ENCODE data around the gene KCNA2.

GRCh38 chr1:110630839-110631663, 24.9 kb upstream of the KCNA2 start:
- TF ChIP-seq, protein P1, sequence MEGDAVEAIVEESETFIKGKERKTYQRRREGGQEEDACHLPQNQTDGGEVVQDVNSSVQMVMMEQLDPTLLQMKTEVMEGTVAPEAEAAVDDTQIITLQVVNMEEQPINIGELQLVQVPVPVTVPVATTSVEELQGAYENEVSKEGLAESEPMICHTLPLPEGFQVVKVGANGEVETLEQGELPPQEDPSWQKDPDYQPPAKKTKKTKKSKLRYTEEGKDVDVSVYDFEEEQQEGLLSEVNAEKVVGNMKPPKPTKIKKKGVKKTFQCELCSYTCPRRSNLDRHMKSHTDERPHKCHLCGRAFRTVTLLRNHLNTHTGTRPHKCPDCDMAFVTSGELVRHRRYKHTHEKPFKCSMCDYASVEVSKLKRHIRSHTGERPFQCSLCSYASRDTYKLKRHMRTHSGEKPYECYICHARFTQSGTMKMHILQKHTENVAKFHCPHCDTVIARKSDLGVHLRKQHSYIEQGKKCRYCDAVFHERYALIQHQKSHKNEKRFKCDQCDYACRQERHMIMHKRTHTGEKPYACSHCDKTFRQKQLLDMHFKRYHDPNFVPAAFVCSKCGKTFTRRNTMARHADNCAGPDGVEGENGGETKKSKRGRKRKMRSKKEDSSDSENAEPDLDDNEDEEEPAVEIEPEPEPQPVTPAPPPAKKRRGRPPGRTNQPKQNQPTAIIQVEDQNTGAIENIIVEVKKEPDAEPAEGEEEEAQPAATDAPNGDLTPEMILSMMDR (IDR thresholded peaks at IDR 0.05 in 4 of 5, conservative IDR thresholded peaks at IDR 0.05 in 1 of 5): peak; percentile 61 to 84 (median 79)
- no peak for TF ChIP-seq POLR2A (IDR thresholded peaks at IDR 0.05)

Data from gastrocnemius medialis (tissue), 4 donors.